ENCODE results near the gene AEN.

AEN gene

GRCh38 chr15:88651136-88651732 is 30.1 kb downstream of the AEN start:
- no peak for DNase-seq

GRCh38 chr15:88651971-88652370 is 30.8 kb downstream of the AEN start:
- DNase-seq = no peak

DNA sequence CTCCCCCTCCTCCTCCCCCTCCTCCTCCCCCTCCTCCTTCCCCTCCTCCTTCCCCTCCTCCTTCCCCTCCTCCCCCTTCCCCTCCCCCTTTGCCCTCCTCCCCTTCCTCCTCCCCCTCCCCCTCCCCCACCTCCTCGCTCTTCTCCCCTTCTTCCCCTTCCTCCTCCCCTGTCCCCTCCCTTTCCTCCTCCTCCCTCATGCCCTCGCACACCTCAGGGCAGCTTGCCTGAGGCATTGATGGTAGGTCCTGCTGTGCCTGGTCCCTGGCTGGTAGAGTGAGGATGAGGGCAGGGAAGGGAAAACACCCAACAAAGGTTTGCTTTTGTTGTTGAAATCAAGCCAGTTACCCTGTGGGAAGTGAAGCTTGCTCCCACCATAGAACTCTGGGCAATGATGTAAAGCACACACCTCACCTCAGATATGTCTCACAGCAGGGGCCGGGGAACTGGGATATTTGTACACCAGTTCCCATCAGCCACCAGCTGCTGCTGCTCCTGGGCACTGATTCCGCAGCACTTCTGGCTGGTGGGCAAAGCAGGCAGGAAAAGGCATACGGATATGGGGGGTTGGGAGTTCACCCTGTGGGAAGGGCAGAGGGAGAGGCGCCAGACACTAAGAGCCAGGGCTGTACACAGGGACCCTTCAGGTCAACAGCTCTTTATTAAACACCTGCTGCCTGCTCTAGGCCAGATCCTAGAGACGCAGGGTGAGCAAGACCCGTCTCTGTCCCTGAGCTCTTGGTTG is 31.5 kb downstream of the AEN start:
- DNase-seq = no peak

DNA sequence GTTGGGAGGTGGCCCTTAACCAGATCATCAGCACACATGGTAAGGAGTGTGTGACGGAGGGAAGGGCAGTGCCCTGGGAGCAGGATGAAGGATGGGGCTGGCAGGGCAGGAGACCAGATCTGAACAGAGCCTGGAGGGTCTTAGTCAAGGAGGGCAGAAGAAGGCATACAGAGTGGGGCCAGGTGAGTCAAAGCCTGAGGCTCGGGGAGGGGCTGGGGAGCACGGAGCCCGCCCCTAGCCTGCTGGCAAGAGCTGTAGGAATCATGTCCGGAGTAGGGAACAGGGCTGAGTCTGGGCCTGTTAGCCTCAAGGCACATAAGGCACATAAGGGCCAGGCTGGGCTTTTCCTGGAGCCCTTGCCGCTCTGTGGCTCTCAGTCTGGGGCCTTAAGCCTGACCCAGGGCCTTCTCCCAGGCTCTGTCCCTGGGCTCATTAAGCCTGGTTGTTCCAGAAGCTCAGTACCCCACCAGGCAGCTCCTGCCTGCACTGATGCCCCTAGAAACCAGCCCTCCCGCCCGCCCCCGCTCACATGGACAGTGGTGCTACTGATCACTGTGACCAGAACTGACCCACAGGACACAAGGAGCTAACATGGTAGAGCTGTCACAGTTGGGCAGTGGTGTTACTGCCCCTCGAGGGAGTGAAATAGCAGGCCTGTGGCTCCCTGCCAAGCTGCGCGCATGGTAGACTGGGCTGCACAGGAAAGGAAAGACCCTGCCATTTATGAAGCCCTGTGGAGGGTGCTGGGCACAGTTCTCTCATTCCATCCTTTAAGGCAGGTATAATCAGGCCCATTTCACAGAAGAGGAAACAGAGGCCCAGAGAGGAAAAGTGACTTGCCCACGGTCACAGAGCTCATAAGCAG is 32.3 kb downstream of the AEN start:
- DNase-seq = no peak

DNA sequence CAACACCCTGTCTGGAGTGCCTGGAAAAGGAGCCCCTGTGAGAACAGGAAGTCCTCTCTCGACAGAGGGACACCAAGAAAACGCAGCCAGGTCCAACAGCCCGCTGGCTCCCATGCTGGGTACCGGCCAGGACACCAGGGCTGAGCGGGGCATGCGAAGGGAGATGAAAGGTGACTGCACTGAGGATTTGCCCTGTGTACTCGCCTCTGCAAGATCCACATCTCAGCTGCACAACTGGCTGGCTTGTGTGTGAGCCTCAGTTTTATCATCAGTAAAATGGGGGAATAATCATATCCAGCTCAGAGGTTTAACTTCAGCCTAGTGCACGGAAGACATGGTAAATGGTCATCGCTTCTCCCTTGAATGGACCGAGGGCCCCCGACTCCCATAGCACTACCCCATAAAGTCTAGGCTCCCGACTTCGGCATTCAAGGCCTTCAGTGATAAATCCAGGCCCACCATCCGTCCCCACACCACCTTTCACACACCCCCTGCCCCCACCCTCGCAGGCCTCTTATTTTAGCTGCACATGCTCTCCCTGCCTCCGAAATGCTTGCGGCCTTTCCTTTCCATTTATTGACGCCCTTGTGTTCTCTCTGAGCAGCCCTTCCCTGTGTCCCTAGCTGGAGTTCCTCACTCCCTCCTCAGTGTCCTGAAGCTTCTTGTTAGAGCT is 33.4 kb downstream of the AEN start:
- no peak for DNase-seq

- no peak for DNase-seq
Observed at GRCh38 chr15:88655103-88655553, 34.0 kb downstream of the AEN start.

DNA sequence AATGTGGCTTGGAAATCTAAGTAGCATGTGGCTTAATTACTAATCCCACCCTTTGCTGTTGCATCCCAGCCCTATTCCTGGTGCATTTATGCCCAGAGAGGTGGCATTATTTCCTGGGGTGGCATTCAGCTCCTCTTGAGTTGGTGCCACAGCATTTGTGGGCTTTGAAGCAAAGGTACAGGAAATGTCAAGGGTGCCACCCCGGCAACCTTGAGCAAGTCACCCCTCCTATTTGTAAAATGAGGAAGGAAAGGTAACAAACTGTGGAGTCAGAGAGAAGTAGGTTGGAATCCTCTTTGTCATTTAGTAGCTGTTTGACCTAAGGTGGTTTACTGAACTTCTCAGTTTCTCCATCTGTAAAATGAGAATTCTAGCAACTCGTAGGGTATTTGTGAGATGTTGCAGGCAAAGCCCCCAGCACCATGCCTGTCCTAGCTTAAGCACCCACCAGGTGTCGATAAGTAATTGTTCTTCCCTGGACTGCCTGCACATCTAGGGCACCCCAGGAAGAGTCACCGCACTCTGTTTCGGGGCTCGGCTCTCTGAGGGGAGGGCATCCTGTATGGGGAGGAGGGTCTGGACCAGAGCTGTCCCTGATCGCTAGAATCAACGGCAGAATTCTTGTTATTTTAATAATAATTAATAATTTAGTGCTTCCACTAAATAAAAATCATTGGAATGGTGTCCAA is 34.8 kb downstream of the AEN start:
- DNase-seq = no peak

- DNase-seq = no peak
Observed at GRCh38 chr15:88656760-88657221, 35.7 kb downstream of the AEN start.

GRCh38 chr15:88657326-88658069 is 36.4 kb downstream of the AEN start:
- peak; percentile 59 for DNase-seq

DNA sequence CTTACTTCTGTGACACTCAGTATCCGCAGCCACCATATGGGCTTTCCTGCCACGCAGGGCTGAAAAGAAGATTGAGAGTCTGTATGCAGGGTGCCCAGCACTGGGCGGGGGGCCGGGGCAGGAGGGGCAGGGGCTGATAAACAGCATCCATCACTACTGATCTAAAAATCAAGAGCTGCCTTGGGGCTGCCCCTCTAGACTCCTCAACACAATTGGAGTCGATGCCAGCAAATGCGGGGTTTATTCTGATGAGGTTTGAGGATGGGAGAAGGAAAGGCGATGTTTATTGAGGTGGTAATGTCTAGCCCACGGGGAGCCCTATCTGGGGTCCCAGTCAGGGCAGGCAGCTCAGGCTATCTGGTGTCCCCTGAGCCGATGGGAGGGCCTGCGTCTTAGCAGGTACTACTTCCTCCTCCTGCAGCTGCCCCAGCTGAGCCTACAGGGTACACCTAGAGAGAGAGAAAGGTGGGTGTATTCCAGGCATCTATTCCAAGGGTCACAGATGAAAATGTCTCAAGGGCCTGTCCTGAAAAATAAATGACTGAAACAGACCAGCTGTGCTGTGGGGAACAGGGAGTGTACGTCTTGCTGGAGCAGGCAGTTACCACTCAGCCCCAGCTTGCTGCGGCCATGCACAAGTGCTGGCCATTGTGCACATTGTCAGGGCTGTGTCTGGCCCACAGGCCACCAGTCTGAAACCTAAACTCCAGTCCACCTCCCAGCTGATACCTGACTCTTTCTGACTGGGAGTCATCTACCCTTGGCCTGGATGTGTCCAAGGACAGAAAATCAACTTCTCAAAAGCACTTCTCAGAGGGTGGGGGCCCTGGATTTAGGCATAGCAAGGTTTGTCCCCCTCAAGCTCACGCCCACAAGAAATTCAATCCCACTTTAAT is 37.2 kb downstream of the AEN start:
- DNase-seq = no peak

DNA sequence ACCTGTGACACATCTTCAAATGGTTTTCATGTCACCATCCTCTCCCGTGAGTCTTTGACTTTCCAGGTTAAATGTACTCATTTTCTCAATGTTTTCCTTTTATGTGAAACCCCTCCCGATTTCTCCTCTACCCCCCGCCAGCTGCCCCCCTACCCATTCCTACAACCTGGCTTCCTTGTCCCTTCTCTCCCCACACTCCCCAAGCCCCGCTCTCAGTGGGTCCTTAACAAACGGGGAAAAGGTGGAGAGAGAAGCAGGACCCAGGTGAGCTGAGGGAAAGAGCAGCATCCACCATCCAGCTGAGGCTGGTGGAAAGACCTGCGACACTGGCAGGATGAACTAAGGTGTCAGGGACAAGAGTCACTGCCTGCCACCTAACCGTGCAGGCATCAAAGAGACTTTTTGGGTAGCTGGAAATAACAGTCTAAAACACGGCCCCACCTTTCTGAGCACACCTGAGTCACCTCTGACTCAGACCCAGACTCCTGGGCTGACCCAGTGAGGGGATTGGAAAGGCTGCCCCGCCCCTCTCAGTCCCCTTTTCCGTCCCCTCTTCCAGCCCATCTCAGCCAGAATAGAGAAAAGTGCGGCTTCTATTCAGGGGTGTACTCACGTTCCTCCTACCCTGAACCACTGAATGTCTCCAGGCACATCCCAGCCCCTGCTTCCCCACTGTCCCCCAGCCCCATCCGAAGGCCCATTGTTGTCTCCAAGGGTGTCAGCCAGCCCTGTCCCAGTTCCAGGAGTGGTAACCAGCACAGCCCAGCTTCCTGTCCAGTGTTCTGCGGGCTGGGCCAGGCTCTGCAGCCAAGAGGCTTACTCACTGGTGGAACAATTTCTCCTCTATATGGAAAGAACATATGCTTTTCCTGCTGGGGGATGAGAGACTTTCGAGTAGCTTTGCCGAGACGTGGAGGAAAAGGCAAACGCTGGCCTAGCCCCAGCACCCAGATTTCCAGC is 38.1 kb downstream of the AEN start:
- DNase-seq = peak; percentile 79

DNA sequence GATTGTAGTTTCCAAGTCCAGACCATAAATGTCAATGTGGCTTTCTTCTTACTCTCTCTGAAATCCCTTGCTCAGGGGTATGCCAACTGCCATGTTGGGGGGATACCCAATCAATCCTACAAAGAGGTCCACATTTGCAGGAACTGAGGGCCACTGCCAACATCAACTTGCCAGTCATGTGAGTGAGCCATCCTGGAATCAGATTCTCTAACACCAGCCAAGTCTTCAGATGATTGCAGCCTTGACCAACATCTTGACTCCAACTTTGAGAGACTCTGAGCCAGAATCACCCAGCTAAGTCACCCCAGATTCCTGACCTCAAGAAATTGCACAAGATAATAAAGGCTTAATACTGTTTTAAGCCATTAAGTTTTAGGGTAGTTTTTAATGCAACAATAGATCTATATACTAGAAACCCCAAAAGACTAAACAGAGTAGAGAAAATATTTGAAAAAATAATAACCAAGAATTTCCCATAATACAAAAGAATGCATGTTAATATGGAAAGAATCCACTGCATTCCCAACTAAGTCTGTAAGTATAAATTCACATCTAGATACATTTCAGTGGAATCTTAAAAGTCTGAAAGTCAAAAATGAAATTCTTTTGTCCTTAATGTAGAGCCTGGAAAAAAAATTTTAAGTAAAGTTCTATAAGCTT is 40.0 kb downstream of the AEN start:
- peak; percentile 70 for DNase-seq

- peak; percentile 81 for DNase-seq
Observed at GRCh38 chr15:88661761-88662556, 40.8 kb downstream of the AEN start.

DNA sequence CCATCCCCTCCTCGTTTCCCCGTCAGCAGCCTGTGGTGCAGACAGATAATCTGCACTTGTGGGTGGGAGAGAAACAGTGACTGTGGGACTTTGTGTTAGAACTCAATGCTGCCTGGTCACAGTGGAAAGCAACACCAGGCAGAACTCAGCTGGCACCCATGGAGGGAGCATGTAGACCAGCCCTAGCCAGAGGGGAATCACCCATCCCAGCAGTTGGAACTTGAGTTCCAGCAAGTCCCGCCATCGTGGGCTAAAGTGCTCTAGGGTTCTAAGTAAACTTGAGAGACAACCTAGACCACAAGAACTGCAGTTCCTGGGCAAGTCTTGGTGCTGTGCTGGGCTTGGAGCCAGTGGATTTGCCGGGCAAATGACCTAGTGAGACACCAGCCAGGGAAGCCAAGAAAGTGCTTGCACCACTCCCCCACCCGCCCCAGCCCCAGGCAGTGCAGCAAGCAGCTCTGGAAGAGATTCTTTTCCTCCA is 42.0 kb downstream of the AEN start:
- DNase-seq = peak; percentile 14

DNA sequence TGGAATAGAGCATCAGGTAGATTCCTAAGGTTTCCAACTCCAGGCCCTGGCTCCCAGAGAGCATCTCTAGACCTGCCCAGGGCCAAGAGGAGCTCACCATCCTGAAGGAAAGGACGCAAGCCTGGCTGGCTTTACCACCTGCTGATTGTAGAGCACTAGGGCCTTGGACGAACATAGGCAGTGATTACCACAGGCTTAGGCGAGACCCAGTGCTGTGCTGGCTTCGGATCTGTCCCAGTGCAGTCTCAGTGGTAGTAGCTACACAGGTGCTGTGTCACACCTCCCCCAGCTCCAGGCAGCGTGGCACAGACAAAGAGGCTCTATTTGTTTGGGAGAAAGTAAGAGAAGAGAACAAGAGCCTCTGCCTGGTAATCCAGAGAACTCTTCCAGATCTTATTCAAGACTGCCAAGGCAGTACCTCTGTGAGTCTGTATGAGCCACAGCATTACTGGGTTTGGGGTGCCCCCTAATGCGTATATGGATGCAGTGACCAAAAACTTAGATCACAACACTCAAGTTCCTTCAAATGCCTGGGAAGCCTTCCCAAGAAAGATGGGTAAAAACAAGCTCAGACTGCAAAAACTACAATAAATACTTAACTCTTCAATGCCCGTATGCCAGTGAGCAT is 43.1 kb downstream of the AEN start:
- DNase-seq = peak; percentile 19

DNA sequence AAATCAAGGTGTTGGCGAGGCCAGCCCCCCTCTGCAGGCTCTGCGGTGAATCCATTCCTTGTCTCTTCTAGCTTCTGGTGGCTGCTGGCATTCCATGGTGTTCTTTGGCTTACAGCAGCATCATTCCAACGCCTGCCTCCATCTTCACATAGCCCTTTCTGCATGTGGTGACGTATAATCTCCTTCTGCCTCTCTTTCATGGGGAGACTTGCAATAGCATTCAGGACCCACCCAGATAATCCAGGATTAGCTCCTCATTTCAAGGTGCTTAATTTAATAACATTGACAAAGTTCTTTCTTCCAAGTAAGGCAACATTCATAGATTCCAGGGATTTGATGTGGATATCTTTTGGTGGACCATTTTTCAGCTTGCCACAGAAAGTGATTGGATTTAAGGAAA is 53.5 kb downstream of the AEN start:
- no peak for DNase-seq

DNA sequence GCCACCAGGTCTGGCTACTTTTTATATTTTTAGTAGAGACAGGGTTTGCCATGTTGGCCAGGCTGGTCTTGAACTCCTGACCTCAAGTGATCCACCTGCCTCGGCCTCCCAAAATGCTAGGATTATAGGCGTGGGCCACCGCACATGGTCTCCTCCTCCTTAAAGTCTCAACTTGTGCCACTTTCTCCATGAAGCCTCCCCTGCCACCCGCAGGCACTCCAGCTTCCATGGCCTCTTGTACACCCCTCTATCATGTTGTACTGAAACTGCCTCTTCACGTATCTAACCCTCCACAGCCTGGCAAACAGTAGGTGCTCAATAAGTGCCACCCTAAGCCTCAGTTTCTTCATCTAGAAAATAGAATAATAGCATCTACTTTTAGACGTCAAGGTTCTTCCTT is 57.6 kb downstream of the AEN start:
- no peak for DNase-seq
